NB4 (cell line): ENCODE data around the gene RPS21.

Experiments used
- POLR2A ChIP-seq: IDR thresholded peaks from 2 replicates; pipeline ENCODE4 v1.6.1; 2011; ENCODE audit warnings: mild to moderate bottlenecking; ENCODE audit not compliant: insufficient read length; ENCODE audit errors: extremely low read depth
- TF ChIP-seq, protein P1 (sequence below): IDR thresholded peaks from one replicate; pipeline ENCODE4 v1.5.1; 2012; ENCODE audit warnings: low read depth, low read length

DNA sequence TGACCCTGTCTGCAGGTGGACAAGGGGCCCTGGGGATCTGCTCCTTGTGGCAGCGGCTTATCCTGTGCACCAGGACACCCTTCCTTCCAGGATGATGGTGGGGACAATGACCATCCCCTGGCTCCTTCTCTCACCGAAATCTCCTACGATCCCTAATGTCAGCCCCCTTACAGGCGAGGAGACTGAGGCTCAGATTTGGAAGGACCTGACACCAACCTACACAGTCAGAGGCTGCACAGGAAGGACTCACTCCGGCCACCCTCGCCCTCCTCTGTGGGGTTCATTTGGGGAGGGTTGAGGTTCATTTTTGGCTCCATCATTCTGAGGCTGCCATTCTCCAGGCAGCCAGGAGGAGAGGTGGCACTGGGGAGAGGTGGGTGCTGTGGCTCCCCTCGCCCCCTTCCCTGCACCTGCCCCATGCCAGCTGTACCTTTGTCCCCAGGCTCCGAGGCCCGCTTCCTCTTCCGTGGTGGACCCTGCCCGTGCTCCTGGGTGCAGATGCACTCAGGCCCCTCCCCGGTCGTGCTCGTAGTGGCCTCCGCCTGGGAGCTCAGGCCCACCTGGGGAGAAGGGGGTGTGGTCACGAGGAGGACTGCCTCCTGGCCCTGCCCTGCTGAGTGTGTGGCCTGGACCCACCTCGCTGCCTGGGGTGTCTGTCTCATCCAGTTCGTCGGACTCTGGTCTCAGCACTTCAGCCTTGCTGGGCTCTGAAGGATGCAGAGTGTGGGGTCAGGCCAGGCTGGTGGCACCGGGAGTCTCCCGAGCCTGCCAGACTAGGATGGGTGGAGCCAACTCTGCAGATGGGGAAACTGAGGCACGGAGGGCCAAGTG is 25.5 kb downstream of the RPS21 start:
- TF ChIP-seq, protein P1, sequence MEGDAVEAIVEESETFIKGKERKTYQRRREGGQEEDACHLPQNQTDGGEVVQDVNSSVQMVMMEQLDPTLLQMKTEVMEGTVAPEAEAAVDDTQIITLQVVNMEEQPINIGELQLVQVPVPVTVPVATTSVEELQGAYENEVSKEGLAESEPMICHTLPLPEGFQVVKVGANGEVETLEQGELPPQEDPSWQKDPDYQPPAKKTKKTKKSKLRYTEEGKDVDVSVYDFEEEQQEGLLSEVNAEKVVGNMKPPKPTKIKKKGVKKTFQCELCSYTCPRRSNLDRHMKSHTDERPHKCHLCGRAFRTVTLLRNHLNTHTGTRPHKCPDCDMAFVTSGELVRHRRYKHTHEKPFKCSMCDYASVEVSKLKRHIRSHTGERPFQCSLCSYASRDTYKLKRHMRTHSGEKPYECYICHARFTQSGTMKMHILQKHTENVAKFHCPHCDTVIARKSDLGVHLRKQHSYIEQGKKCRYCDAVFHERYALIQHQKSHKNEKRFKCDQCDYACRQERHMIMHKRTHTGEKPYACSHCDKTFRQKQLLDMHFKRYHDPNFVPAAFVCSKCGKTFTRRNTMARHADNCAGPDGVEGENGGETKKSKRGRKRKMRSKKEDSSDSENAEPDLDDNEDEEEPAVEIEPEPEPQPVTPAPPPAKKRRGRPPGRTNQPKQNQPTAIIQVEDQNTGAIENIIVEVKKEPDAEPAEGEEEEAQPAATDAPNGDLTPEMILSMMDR = no peak
- no peak for TF ChIP-seq POLR2A
